ENCODE measurements around the gene RICTOR.

RICTOR gene

DNA sequence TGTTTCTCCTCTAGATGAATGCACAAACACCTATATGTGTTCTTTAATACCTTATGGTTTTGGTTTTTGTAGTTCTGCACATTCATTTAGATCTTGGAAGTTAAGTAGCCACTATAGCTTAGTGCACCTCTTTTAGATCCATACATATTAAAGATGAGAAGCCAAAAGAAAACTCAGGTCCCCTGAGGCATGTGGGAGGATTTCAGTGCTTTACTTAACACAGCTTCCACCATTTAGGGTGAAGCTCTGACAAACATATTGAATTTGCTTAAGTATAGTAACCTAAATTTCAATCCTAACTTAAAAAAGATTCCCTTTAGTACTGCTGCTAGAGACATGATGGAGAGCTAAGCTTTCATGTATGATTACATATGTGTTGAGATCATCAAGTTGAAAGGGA, 25.6 kb upstream of the RICTOR start:
- no peak overlapping the region for H3K4me3 ChIP-seq (ENCODE audit: low read depth, low read length)
- no peak for DNase-seq (ENCODE audit: low read depth)
- TF ChIP-seq, protein P1, sequence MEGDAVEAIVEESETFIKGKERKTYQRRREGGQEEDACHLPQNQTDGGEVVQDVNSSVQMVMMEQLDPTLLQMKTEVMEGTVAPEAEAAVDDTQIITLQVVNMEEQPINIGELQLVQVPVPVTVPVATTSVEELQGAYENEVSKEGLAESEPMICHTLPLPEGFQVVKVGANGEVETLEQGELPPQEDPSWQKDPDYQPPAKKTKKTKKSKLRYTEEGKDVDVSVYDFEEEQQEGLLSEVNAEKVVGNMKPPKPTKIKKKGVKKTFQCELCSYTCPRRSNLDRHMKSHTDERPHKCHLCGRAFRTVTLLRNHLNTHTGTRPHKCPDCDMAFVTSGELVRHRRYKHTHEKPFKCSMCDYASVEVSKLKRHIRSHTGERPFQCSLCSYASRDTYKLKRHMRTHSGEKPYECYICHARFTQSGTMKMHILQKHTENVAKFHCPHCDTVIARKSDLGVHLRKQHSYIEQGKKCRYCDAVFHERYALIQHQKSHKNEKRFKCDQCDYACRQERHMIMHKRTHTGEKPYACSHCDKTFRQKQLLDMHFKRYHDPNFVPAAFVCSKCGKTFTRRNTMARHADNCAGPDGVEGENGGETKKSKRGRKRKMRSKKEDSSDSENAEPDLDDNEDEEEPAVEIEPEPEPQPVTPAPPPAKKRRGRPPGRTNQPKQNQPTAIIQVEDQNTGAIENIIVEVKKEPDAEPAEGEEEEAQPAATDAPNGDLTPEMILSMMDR (IDR thresholded peaks at IDR 0.05; ENCODE audit: control insufficient read depth, extremely low read depth, insufficient read depth), result no peak

DNA sequence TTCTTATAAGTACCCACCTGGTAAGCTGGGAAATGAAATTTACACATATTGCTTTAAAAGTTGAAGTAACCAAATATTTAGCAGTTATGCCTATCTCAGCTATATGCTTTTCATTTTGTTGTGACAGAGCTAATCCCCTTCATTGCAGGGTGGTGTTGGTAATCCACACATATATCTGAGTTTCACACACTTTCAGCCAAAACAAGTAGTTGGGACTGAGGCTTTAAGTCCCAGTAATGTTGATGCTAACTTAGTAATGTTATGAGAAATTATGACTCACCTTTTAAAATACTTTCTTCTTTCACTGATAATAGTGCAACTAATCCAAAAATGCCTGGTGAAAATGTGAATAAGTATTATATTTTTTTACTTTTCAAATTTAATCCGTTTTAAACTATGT, 19.2 kb upstream of the RICTOR start:
- no peak overlapping the region for H3K4me3 ChIP-seq (ENCODE audit: low read depth, low read length)
- TF ChIP-seq, protein P1 (IDR thresholded peaks at IDR 0.05; ENCODE audit: control insufficient read depth, extremely low read depth, insufficient read depth), result no peak
- no peak for DNase-seq (ENCODE audit: low read depth)

DNA sequence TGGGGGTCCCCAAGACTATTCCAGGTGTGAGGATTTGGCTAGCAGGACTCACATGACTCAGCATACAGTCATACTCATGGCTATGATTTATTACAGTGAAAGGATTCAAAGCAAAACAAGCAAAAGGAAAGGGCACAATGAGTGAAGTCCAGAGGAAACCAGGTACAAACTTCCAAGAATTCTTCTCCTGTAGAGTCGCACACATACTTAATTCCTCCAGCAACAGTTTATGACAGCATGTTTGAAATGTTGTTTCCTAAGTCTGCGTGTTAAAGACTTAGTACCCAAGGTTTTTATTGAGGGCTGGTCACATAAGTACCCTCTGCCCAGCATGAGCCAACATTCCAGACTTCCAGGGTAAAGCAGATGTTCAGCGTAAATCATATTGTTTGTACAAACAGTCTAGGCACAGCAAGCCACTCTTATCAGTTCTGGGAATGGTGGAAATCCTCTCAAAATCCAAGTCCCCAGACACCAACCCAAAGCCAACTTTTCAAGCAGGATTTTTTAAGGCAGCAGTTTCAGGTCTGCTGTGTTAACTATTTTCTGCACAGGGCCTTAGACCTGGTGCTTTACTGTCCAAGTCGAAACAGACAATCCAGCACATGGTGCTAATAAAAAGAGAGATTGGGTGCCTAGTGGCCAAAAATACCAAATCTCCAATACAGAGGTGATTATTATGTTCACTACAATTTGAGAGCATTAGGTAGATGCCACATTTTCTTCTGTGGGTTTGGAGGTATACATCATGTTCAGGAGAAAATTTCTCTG, 18.6 kb upstream of the RICTOR start:
- TF ChIP-seq, protein P1 (IDR thresholded peaks at IDR 0.05; ENCODE audit: control insufficient read depth, extremely low read depth, insufficient read depth), result no peak
- no peak overlapping the region for H3K4me3 ChIP-seq (ENCODE audit: low read depth, low read length)
- DNase-seq (ENCODE audit: low read depth), result no peak

DNA sequence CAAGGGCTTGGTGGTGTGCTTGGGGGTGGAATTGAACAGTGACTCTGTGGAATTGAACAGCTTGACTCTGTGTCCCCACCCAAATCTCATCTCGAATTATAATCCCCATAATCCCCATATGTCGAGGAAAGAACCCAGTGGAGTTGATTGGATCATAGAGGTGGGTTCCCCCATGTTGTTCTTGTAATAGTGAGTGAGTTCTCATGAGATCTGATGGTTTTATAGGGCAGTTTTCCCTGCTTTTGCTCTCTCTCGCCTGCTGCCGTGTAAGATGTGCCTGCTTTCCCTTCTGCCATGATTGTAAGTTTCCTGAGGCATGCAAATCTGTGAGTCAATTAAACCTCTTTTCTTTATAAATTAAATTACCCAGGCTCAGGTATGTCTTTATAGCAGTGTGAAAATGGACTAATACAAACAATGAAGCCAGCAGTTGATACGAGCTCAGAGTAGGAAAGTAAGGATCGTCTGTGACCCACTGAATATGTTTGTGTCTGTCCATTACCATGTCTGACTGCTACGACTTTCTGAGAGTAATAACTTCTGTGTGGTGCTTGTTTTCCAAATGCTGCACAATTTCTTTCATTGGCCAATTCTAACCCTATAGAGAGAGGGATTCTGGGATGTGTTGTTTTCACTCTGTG, 17.9 kb upstream of the RICTOR start:
- H3K4me3 ChIP-seq (ENCODE audit: low read depth, low read length), result no peak overlapping the region
- TF ChIP-seq, protein P1 (IDR thresholded peaks at IDR 0.05; ENCODE audit: control insufficient read depth, extremely low read depth, insufficient read depth), result no peak
- no peak for DNase-seq (ENCODE audit: low read depth)

DNA sequence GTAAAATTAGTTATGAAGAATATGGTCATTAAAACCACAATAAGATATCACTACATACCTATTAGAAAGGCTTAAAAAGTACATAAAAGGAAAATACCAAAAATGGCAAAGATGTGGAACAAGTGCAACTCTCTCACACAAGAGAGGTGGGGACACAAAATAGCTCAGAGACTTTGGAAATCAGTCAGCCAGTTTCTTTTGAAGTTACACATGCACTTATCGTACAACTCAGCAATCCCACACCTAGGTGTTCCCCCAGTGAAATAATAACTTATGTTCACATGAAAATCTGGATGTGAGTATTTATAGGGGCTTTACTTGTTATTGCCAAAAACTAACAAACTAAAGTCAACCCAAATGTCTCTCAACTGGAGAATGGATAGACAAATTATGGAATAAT, 9.8 kb upstream of the RICTOR start:
- TF ChIP-seq, protein P1 (IDR thresholded peaks at IDR 0.05; ENCODE audit: control insufficient read depth, extremely low read depth, insufficient read depth), result no peak
- no peak overlapping the region for H3K4me3 ChIP-seq (ENCODE audit: low read depth, low read length)
- DNase-seq (ENCODE audit: low read depth), result no peak

DNA sequence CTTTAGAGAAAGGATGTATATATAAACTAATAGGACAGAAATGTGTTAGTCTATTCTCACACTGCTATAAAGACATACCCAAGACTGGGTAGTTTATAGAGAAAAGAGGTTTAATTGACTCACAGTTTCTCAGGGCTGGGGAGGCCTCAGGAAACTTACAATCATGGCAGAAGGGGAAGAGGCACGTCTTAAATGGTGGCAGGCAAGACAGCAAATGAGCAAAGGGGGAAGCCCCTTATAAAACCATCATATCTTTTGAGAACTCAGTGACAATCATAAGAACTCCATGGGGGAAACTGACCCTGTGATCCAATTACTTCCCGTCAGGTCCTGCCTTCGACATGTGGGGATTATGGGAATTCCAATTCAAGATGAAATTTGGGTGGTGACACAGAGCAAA, 8.8 kb upstream of the RICTOR start:
- no peak for DNase-seq (ENCODE audit: low read depth)
- no peak overlapping the region for H3K4me3 ChIP-seq (ENCODE audit: low read depth, low read length)
- TF ChIP-seq, protein P1 (IDR thresholded peaks at IDR 0.05; ENCODE audit: control insufficient read depth, extremely low read depth, insufficient read depth), result no peak

All from LNCaP clone FGC (cell line).